ENCODE results near the gene ATP6V1F. TPM values are rescaled to one million over a fixed set of nuclear protein-coding genes. Genes with fewer than 3 reads are reported as not detected.

Gene ATP6V1F
- total RNA-seq, 1 experiment from 2014 or later: 94.9 TPM

Other genes with a start within 250 kb of the ATP6V1F start
- gene GARIN1A, start 190.6 kb upstream of the ATP6V1F start, total RNA-seq (2014; rRNA removed; shearing (Covaris generic)): under 0.01 and 0.86 TPM in 2 replicates
- gene CALU, start 123.5 kb upstream of the ATP6V1F start, total RNA-seq (2014; rRNA removed; shearing (Covaris generic)): 61.3 and 68.8 TPM in 2 replicates
- not detected in 2 replicates for gene OPN1SW, start 87.1 kb upstream of the ATP6V1F start, total RNA-seq (2014; rRNA removed; shearing (Covaris generic))
- gene CCDC136, start 70.9 kb upstream of the ATP6V1F start, total RNA-seq (2014; rRNA removed; shearing (Covaris generic)): not detected in 2 replicates
- gene FLNC, start 32.5 kb upstream of the ATP6V1F start, total RNA-seq (2014; rRNA removed; shearing (Covaris generic)): 0.03 and 0.05 TPM in 2 replicates
- 1.0 and 1.2 TPM in 2 replicates for gene KCP, start 47.9 kb downstream of the ATP6V1F start, total RNA-seq (2014; rRNA removed; shearing (Covaris generic))
- 17.9 and 19.1 TPM in 2 replicates for gene IRF5, start 75.1 kb downstream of the ATP6V1F start, total RNA-seq (2014; rRNA removed; shearing (Covaris generic))
- 66.8 and 73.7 TPM in 2 replicates for gene TNPO3, start 192.3 kb downstream of the ATP6V1F start, total RNA-seq (2014; rRNA removed; shearing (Covaris generic))